GM12878 (cell line): Measurements from ENCODE around the gene DYNLT4. TPM values are rescaled to one million over a fixed set of nuclear protein-coding genes. Genes with fewer than 3 reads are reported as not detected.

Experiments used
- BHLHE40 ChIP-seq, 2 experiments: fragments of 450-650 bp in 1 of 2; IDR thresholded peaks; 2 replicates each; pipeline ENCODE4 v1.6.1; 2011 to 2017; ENCODE audit warnings: low read depth in 2 of 2, borderline replicate concordance in 1 of 2, improper control_type of control experiment in 1 of 2, low read length in 1 of 2, mild to moderate bottlenecking in 1 of 2
- E2F4 ChIP-seq: IDR thresholded peaks from 2 replicates; pipeline ENCODE4 v1.6.1; 2012; ENCODE audit warnings: low read depth, low read length, improper control_type of control experiment
- FOXM1 ChIP-seq: IDR thresholded peaks from 2 replicates; pipeline ENCODE4 v1.6.1; 2012; ENCODE audit warnings: low read depth, mild to moderate bottlenecking, inconsistent platforms, low read length, moderate library complexity
- IRF3 ChIP-seq: fragments of 450-650 bp; IDR thresholded peaks from 2 replicates; pipeline ENCODE4 v1.6.1; 2014; ENCODE audit warnings: mild to moderate bottlenecking
- NFYA ChIP-seq: IDR thresholded peaks from 2 replicates; pipeline ENCODE4 v1.6.1; 2011; ENCODE audit warnings: low read depth, mild to moderate bottlenecking, low read length, improper control_type of control experiment, borderline replicate concordance
- NKRF ChIP-seq: fragments of 450-650 bp; conservative IDR thresholded peaks from 2 replicates; pipeline ENCODE4 v1.6.1; 2017; ENCODE audit warnings: mild to moderate bottlenecking, moderate library complexity
- REST ChIP-seq: IDR thresholded peaks from 2 replicates; pipeline ENCODE4 v1.6.1; 2012; ENCODE audit warnings: mild to moderate bottlenecking, low read depth, low read length
- SIX5 ChIP-seq: IDR thresholded peaks from 2 replicates; pipeline ENCODE4 v1.6.1; 2011; ENCODE audit warnings: mild to moderate bottlenecking, low read depth, low read length, moderate library complexity; ENCODE audit not compliant: severe bottlenecking
- SREBF1 ChIP-seq: IDR thresholded peaks from 2 replicates; pipeline ENCODE4 v1.6.1; 2012; ENCODE audit warnings: mild to moderate bottlenecking, low read length
- polyA plus RNA-seq, 11 experiments: library from polyadenylated mRNA; depleted of rRNA in 4 of 11; unstranded in 6 of 11; stranded (reverse) in 5 of 11; fragments of >200 nt; fragmentation: Nextera tagmentation in 4 of 11; fragmentation: Illumina TruSeq in 1 of 11; extraction: Ambion mirVana in 4 of 11; extraction: Trizol in 1 of 11; gene quantifications; 1 replicate in 1 of 11; 2 replicates in 10 of 11; pipeline versions ENCODE4 v1.2.1 to v1.2.3, GENCODE V29; 2011 to 2016; ENCODE audit warnings: inconsistent platforms in 2 of 11, missing spikeins in 2 of 11, low read depth in 1 of 11
- total RNA-seq, 4 experiments: library from RNA; depleted of rRNA in 3 of 4; stranded (reverse); fragments of >200 nt in 3 of 4; fragmentation: Illumina TruSeq in 1 of 4; extraction: Trizol in 1 of 4; gene quantifications; 2 replicates each; pipeline versions ENCODE4 v1.2.1 to v1.2.3, GENCODE V29; 2013 to 2021

Gene DYNLT4
- total and polyA plus RNA-seq, 10 of the 15 experiments (the other 5 are each of a cell fraction or from before 2014, with no cell fraction given): 0.23 to 0.28 TPM; not detected in 8

GRCh38 chr1:44812822-44813543 lies 5.8 kb upstream of the DYNLT4 start (continued):
- TF ChIP-seq REST (no peak), E2F4 (no peak), BHLHE40 (IDR thresholded peaks at IDR 0.05; ENCODE audit: borderline replicate concordance in 1 of 2, low read depth in 2 of 2, low read length in 1 of 2) (no peak), SREBF1 (no peak), SIX5 (no peak), NKRF (no peak), NFYA (no peak), FOXM1 (no peak), IRF3 (no peak)
- TF ChIP-seq, all 136 proteins: peak for 0
